CD4-positive, alpha-beta T cell (primary cell): ENCODE results near the gene GFY. TPM values are rescaled to one million over a fixed set of nuclear protein-coding genes. Genes with fewer than 3 reads are reported as not detected.

Experiments used
- ATAC-seq: fragments of 200-7000 bp; cut with Tn5 transposase; one replicate; pipeline ENCODE4 v1.10.0; 2022; ENCODE audit warnings: mild to moderate bottlenecking; ENCODE audit not compliant: poor library complexity
- CTCF ChIA-PET: fragments of 350-600 bp; sonication (Branson Sonifier 250); formaldehyde crosslinking; loops from one replicate; lab custom pipeline; 2021; ENCODE audit warnings: antibody characterized with exemption, inconsistent platforms; lab: Charles Lee
- POLR2A ChIA-PET: fragments of 350-600 bp; sonication (Branson Sonifier 250); formaldehyde crosslinking; loops from one replicate; lab custom pipeline; 2021; ENCODE audit warnings: antibody characterized with exemption, inconsistent platforms; lab: Charles Lee
- DNase-seq, 14 experiments: peaks; one replicate each; pipeline ENCODE4 v3.0.0-alpha.2; 2013 to 2020; ENCODE audit warnings: mixed read lengths in 2 of 14
- H3K27ac ChIP-seq, 2 donors: one replicate each; pipeline versions ENCODE4 v1.5.1 to v1.7.0; 2013; ENCODE audit warnings: low read length in 2 of 2, low read depth in 1 of 2, mild to moderate bottlenecking in 1 of 2
- H3K27me3 ChIP-seq, 2 experiments: 1 replicate in 1 of 2; 2 replicates in 1 of 2; pipeline versions ENCODE4 v1.6.1 to v1.7.0; 2013; ENCODE audit warnings: low read length in 2 of 2, control low read depth in 1 of 2, mild to moderate bottlenecking in 1 of 2, moderate library complexity in 1 of 2; ENCODE audit not compliant: insufficient read depth in 2 of 2, control insufficient read depth in 1 of 2
- H3K36me3 ChIP-seq: one replicate; pipeline ENCODE4 v1.6.1; 2013; ENCODE audit warnings: low read length, control low read depth; ENCODE audit not compliant: insufficient read depth
- H3K4me1 ChIP-seq: one replicate; pipeline ENCODE4 v1.6.1; 2013; ENCODE audit warnings: low read length, control low read depth; ENCODE audit not compliant: insufficient read depth
- H3K4me3 ChIP-seq: one replicate; pipeline ENCODE4 v1.5.1; 2013; ENCODE audit warnings: mild to moderate bottlenecking, low read length, moderate library complexity
- H3K9me3 ChIP-seq, 2 experiments: 1 replicate in 1 of 2; 2 replicates in 1 of 2; pipeline versions ENCODE4 v1.6.1 to v1.7.0; 2013; ENCODE audit warnings: low read length in 2 of 2, mild to moderate bottlenecking in 2 of 2, control low read depth in 1 of 2, moderate library complexity in 1 of 2; ENCODE audit not compliant: control insufficient read depth in 1 of 2, insufficient read depth in 1 of 2
- H3K27ac Mint-ChIP-seq: one replicate; pipeline ENCODE4 v1.8.0; 2020; ENCODE audit warnings: mixed read lengths
- H3K27me3 Mint-ChIP-seq: one replicate; pipeline ENCODE4 v1.8.0; 2021; ENCODE audit warnings: mixed read lengths
- H3K36me3 Mint-ChIP-seq: one replicate; pipeline ENCODE4 v1.8.0; 2021; ENCODE audit warnings: low read depth, mixed read lengths
- H3K4me1 Mint-ChIP-seq: one replicate; pipeline ENCODE4 v1.8.0; 2021; ENCODE audit warnings: low read depth, mixed read lengths
- H3K4me3 Mint-ChIP-seq: one replicate; pipeline ENCODE4 v1.8.0; 2020; ENCODE audit warnings: mild to moderate bottlenecking, mixed read lengths
- H3K9me3 Mint-ChIP-seq: one replicate; pipeline ENCODE4 v1.8.0; 2020; ENCODE audit warnings: mixed read lengths
- intact Hi-C, 2 experiments: fragments of 100-400 bp; cut with DNase I in 1 of 2; cut with micrococcal nuclease in 1 of 2; formaldehyde crosslinking; loops; one replicate each; pipeline versions ENCODE4 v1.15.1 to v1.9.0; 2023 to 2025; cut with DNase I, micrococcal nuclease
- total RNA-seq, 174 experiments: library from RNA in 2 of 174; stranded (reverse) in 2 of 174; gene quantifications; one replicate each; pipeline ENCODE4 v1.2.3 and lab custom pipeline; 2021 to 2026
- TF ChIP-seq, protein P1 (sequence below): fragments of 200-600 bp; IDR thresholded peaks from one replicate; pipeline ENCODE4 v1.8.0; 2022; ENCODE audit warnings: antibody characterized with exemption, mild to moderate bottlenecking

Gene GFY
- total RNA-seq, 2 experiments from 2014 or later = not detected

DNA sequence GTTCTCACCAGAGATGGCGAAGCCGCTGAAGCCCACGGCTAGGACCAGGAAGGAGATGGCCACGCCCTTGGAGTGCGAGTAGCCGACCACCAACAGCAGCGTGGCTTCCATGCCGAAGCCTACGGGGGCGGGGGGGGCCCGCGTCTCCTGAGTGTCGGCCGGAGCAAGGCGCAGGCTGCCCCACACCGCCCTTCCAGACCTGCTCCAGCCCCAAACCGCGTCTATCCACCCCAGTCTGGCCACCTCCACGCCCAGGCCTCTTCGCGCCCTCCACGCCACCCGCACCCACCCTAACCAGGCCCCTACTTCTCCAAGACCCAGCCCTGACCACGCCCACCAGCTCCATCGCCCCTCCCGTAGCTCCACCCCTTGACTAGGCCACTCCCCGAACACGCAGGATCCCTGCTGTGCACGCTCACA is 6.2 kb downstream of the GFY start:
- Histone ChIP-seq H3K4me3 (no peak overlapping the region), H3K27me3 (peaks cover 94 to 96% of the 10 kb centered on the region in 2 experiments), H3K36me3 (no peaks in the 10 kb centered on the region), H3K27ac (no peak overlapping the region), H3K4me1 (peaks cover 55% of the 10 kb centered on the region), H3K9me3 (peaks cover 0 to 62% of the 10 kb centered on the region in 2 experiments)
- H3K4me1 Mint-ChIP-seq = peaks cover 61% of the 10 kb centered on the region
- no peak overlapping the region for H3K27ac Mint-ChIP-seq
- H3K27me3 Mint-ChIP-seq = peaks cover 98% of the 10 kb centered on the region
- TF ChIP-seq, protein P1, sequence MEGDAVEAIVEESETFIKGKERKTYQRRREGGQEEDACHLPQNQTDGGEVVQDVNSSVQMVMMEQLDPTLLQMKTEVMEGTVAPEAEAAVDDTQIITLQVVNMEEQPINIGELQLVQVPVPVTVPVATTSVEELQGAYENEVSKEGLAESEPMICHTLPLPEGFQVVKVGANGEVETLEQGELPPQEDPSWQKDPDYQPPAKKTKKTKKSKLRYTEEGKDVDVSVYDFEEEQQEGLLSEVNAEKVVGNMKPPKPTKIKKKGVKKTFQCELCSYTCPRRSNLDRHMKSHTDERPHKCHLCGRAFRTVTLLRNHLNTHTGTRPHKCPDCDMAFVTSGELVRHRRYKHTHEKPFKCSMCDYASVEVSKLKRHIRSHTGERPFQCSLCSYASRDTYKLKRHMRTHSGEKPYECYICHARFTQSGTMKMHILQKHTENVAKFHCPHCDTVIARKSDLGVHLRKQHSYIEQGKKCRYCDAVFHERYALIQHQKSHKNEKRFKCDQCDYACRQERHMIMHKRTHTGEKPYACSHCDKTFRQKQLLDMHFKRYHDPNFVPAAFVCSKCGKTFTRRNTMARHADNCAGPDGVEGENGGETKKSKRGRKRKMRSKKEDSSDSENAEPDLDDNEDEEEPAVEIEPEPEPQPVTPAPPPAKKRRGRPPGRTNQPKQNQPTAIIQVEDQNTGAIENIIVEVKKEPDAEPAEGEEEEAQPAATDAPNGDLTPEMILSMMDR = no peak
- intact Hi-C loops = no loop called here
- ChIA-PET POLR2A (no interaction called here), CTCF (interaction anchor here (0.8 to 1.2 kb wide), 2 partner anchors 11 to 40 kb away, joined by 3 read pairs; no protein-coding TSS in a partner anchor)
- ATAC-seq (no peak), DNase-seq (peak in 4 of 14 experiments; percentile 24 to 68 (median 44))
- no peak overlapping the region for H3K4me3 Mint-ChIP-seq
- no peaks in the 10 kb centered on the region for H3K36me3 Mint-ChIP-seq
- no peaks in the 10 kb centered on the region for H3K9me3 Mint-ChIP-seq

DNA sequence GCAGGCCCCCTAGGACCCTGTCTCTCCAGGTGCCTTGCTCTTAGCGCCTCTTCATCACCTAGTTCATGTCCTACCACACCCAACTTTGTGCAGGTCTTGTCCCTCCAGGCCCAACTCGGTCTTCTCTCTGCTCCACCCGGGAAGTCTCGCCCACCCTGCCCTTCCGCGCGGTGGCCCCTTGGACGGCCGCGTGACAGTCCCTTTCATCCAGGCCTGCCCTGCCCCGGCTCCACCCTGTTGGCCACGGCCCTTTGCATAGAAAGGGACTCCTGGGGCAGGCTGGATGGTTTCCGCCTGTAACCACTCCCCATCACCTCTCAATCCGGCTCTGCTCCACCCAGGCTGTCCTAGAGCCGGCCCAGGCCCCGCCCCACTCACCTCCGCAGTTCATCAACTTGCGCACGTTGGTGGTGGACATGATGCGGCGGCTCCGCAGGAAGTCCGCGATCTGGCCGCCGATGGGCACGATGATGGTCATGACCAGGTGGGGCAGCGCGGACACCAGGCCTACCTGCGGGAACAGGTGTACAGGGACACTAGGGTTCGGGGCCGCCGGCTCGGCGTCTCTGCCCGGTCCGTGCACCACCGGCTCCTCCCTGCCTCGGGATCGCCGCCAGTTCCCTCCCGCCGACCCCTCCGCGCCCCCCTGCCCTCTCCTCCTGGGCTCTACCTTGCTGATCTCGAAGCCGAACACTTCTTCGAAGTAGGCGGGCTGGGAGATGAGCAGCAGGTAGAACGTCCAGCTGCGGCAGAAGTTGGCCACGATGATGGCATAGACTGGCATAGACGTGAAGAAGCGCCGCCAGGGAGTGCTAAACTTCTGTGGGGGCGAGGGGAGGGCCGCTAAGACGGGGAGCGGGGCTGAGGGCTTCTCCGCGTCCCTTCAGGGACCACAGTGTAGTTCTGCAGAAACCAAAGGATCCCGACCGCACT is 7.2 kb downstream of the GFY start:
- CTCF ChIA-PET = interaction anchor here (0.8 kb wide), 1 partner anchor 10 kb away, joined by 3 read pairs; no protein-coding TSS in a partner anchor
- Histone ChIP-seq H3K27me3 (peaks cover 92 to 96% of the 10 kb centered on the region in 2 experiments), H3K4me3 (no peak overlapping the region), H3K36me3 (no peaks in the 10 kb centered on the region), H3K9me3 (peaks cover 0 to 64% of the 10 kb centered on the region in 2 experiments), H3K27ac (no peak overlapping the region), H3K4me1 (peaks cover 56% of the 10 kb centered on the region)
- peak; percentile 58 for ATAC-seq
- DNase-seq = peak in 6 of 14 experiments; percentile 24 to 65 (median 48)
- Mint-ChIP-seq H3K27ac (no peak overlapping the region), H3K27me3 (peaks cover 98% of the 10 kb centered on the region), H3K4me3 (no peak overlapping the region), H3K4me1 (peaks cover 52% of the 10 kb centered on the region), H3K9me3 (no peaks in the 10 kb centered on the region), H3K36me3 (no peaks in the 10 kb centered on the region)
- POLR2A ChIA-PET = no interaction called here
- intact Hi-C loops = no loop called here
- TF ChIP-seq, protein P1 = no peak

DNA sequence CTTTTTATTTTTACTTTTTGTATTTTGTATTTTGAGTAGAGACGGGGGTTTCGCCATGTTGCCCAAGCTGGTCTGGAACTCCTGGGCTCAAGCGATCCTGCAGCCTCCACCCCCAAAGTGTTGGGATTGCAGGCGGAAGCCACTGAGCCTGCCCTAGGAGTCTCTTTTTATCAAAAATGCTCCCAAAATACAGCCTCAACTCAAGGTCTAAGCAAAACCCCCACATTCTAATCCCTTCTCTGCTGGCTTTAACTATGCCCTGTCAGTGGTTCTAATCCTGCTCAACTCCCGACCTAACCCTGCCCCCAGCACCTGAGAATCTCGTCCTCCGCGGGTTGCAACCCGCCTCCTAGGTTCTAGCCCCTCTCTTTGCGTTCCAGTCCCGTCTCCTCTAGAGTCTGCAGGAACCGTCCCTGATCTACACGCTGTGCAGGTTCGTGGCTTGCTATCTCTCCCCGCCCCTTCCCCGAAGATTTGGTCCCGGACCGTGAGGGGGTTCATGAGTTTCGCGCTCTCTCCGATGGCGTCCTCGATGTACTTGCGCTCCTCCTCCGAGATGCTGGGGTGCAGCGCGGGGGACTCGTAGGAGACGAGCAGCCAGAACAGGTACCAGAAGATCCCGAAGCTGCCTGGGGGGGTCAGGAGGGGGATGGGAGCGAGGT is 8.2 kb downstream of the GFY start:
- TF ChIP-seq, protein P1 = no peak
- Mint-ChIP-seq H3K27me3 (peaks cover 99% of the 10 kb centered on the region), H3K4me3 (peak overlapping the region; percentile 5), H3K9me3 (no peaks in the 10 kb centered on the region), H3K36me3 (no peaks in the 10 kb centered on the region), H3K4me1 (peaks cover 44% of the 10 kb centered on the region), H3K27ac (no peak overlapping the region)
- ChIA-PET POLR2A (interaction anchor here (0.7 to 1.0 kb wide), 2 partner anchors 12 to 20 kb away, joined by 3 read pairs; partner anchors contain the start of gene ALDH16A1), CTCF (interaction anchor here (1.2 kb wide), 1 partner anchor 11 kb away, joined by 3 read pairs; no protein-coding TSS in a partner anchor)
- ATAC-seq (no peak), DNase-seq (peak in 1 of 14 experiments; percentile 27)
- H3K4me3 ChIP-seq = no peak overlapping the region
- H3K9me3 ChIP-seq = peaks cover 0 to 54% of the 10 kb centered on the region in 2 experiments
- H3K36me3 ChIP-seq = no peaks in the 10 kb centered on the region
- H3K27ac ChIP-seq = no peak overlapping the region
- H3K27me3 ChIP-seq = peaks cover 92 to 96% of the 10 kb centered on the region in 2 experiments
- intact Hi-C loops = no loop called here
- H3K4me1 ChIP-seq = peaks cover 47% of the 10 kb centered on the region
